Right atrium auricular region (tissue), 2 donors: ENCODE measurements around the gene PEX7. TPM values are rescaled to one million over a fixed set of nuclear protein-coding genes. Genes with fewer than 3 reads are reported as not detected.

Source experiments
- DNase-seq: peaks from one replicate; pipeline ENCODE4 v3.0.0-alpha.2; 2019; ENCODE audit warnings: low spot score
- H3K27ac ChIP-seq, 2 donors: fragments of 200-600 bp; sonication (generic); 1 replicate in 1 of 2; 2 replicates in 1 of 2; pipeline ENCODE4 v1.5.1; 2016 to 2019
- H3K27me3 ChIP-seq, 2 donors: fragments of 200-600 bp; sonication (generic); one replicate each; pipeline versions ENCODE4 v1.5.1 to v1.6.0; 2017 to 2019
- H3K36me3 ChIP-seq: fragments of 200-600 bp; sonication (generic); one replicate; pipeline ENCODE4 v1.5.1; 2016
- H3K4me1 ChIP-seq, 2 donors: fragments of 200-600 bp; sonication (generic); one replicate each; pipeline versions ENCODE4 v1.5.1 to v1.6.0; 2017 to 2019
- H3K4me3 ChIP-seq, 2 donors: fragments of 200-600 bp; sonication (generic); 1 replicate in 1 of 2; 2 replicates in 1 of 2; pipeline ENCODE4 v1.5.1; 2017 to 2019; ENCODE audit warnings: mild to moderate bottlenecking in 1 of 2, moderate library complexity in 1 of 2
- H3K9me3 ChIP-seq, 2 donors: fragments of 200-600 bp; sonication (generic); one replicate each; pipeline ENCODE4 v1.5.1; 2019
- total RNA-seq, 2 donors: library from RNA; depleted of rRNA; stranded (reverse); fragments of >200 nt; gene quantifications; one replicate each; pipeline ENCODE4 v1.1.0, GENCODE V29; 2016
- TF ChIP-seq, protein P1 (sequence below), 2 donors: fragments of 200-600 bp; sonication (generic); IDR thresholded peaks; one replicate each; pipeline ENCODE4 v1.5.1; 2019; ENCODE audit warnings: antibody characterized with exemption in 2 of 2

PEX7 gene
- total RNA-seq, 2 donors from 2014 or later, result 7.2 to 14.5 TPM

DNA sequence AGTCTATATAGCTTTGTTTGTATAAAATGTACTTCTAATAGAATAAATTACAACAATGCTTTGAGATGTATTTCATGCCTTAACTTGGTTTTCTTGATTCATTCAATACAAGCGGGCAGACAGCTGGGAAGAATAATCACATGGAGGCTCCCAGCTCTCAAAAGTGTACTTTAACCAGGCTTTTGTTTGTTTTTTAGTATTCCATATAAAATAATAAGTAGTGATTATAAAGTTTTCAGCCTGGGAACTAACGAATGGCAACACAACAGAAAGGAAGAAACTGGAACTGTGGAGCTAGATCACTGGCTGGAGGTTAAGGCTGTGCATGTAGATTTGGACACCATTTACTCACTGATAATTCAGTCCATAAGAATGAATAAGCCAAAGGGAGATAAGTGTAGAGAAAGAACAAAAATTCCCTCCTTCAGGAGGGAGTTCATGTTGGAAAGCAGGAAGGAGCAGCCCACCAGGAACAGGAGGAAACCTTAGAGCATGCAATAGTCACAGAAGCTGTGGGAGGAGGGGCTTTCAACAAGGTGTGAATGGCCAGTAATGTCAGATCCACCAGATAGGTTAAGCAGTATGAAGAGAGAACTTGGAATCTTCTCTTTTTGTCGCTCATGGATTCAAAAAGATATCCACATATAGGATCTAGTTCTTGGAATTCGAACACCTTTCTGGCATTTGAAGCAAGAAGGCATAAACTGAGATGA is 58.5 kb downstream of the PEX7 start:
- Histone ChIP-seq H3K4me1 (no peaks in the 10 kb centered on the region), H3K9me3 (no peaks in the 10 kb centered on the region), H3K4me3 (no peak overlapping the region), H3K27me3 (no peaks in the 10 kb centered on the region), H3K27ac (no peak overlapping the region), H3K36me3 (no peaks in the 10 kb centered on the region)
- DNase-seq, result no peak
- TF ChIP-seq, protein P1, sequence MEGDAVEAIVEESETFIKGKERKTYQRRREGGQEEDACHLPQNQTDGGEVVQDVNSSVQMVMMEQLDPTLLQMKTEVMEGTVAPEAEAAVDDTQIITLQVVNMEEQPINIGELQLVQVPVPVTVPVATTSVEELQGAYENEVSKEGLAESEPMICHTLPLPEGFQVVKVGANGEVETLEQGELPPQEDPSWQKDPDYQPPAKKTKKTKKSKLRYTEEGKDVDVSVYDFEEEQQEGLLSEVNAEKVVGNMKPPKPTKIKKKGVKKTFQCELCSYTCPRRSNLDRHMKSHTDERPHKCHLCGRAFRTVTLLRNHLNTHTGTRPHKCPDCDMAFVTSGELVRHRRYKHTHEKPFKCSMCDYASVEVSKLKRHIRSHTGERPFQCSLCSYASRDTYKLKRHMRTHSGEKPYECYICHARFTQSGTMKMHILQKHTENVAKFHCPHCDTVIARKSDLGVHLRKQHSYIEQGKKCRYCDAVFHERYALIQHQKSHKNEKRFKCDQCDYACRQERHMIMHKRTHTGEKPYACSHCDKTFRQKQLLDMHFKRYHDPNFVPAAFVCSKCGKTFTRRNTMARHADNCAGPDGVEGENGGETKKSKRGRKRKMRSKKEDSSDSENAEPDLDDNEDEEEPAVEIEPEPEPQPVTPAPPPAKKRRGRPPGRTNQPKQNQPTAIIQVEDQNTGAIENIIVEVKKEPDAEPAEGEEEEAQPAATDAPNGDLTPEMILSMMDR (IDR thresholded peaks at IDR 0.05), result no peak

DNA sequence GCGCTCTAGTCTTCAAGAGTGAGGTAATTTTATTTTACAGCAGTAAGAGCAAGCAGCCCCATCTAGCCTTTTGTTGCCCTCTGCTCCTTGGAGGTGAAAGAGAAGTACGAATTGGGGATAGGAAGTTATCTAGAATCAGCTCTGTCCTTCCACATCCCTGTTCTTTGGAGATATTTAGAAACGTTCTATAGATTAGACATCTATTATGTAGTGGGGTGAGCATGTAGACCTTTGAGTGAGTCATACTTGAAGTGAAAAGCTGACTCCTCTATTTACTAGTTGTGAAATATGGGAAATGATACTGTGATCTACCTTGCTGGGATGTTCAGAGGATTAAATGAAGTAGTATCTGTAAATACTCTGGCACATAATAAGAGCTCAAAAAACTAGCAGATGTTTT is 63.7 kb downstream of the PEX7 start:
- Histone ChIP-seq H3K36me3 (no peaks in the 10 kb centered on the region), H3K9me3 (no peaks in the 10 kb centered on the region), H3K4me1 (no peaks in the 10 kb centered on the region), H3K27ac (no peak overlapping the region), H3K27me3 (no peaks in the 10 kb centered on the region), H3K4me3 (no peak overlapping the region)
- TF ChIP-seq, protein P1 (IDR thresholded peaks at IDR 0.05), result no peak
- no peak for DNase-seq

DNA sequence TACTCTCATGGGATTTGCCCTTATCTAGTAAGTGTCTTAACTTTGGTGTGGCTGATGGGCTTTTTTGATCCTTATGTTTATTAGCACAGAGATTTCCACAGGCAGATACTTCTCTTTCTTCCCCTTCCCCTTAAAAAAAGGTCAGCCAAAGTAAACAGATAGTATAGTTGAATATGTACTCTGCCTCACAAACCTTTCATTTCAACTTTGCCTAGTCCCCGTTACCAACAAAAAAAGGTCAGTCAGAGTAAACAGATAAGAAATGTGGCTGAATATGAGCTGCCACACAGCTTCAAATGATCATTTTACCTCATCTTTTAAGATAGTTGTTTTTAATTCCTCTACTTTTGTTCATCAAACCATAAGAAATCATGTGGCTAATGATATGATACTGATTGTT is 65.6 kb downstream of the PEX7 start:
- TF ChIP-seq, protein P1 (IDR thresholded peaks at IDR 0.05), result no peak
- H3K36me3 ChIP-seq, result no peaks in the 10 kb centered on the region
- no peaks in the 10 kb centered on the region for H3K9me3 ChIP-seq
- H3K27me3 ChIP-seq, result no peaks in the 10 kb centered on the region
- no peak for DNase-seq
- no peaks in the 10 kb centered on the region for H3K4me1 ChIP-seq
- H3K4me3 ChIP-seq, result no peak overlapping the region
- no peak overlapping the region for H3K27ac ChIP-seq

DNA sequence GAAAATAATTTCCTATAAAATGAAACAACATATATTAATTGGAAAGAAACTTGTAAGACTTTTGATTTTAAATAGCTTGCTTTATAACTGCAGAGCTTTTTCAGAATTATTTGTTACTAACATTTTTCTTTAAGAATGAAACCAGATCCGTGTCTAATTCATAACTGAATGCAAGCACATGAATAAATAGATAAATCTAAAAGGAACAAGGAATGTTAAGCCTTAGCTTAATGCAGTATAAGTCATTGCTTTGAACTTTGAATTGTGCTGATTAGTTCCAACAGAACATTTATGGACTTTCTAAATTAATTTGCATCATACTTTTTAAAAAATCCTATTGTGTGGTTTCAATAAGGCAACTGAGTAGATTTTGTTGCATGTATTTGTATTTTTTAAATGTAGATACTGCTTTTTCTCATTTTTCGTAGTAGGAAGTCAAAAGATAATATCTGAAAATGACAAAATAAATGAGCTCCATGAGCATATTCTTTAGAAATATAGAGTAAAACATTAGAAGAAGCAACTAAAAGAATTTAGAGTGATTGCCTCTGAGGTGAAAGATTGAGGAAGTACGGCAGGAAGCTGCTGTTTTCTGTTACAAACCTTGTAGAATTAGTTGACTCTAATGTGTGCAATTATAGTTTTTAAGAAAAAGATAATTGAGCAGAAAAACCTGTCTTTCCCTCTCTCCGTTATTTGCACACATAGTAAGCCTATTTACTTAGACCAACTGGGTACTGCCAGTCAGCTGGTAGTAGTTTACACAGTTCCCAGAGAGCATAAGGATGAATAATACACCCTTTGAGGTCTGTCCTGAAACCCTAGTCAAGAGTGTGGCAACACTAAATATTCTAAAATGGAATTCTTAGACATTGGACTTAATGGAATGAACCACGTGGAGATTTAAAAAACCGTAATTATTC is 67.1 kb downstream of the PEX7 start:
- no peak overlapping the region for H3K27ac ChIP-seq
- no peak for DNase-seq
- H3K4me1 ChIP-seq, result no peaks in the 10 kb centered on the region
- H3K27me3 ChIP-seq, result no peaks in the 10 kb centered on the region
- TF ChIP-seq, protein P1 (IDR thresholded peaks at IDR 0.05), result no peak
- H3K4me3 ChIP-seq, result no peak overlapping the region
- H3K9me3 ChIP-seq, result no peaks in the 10 kb centered on the region
- H3K36me3 ChIP-seq, result no peaks in the 10 kb centered on the region

DNA sequence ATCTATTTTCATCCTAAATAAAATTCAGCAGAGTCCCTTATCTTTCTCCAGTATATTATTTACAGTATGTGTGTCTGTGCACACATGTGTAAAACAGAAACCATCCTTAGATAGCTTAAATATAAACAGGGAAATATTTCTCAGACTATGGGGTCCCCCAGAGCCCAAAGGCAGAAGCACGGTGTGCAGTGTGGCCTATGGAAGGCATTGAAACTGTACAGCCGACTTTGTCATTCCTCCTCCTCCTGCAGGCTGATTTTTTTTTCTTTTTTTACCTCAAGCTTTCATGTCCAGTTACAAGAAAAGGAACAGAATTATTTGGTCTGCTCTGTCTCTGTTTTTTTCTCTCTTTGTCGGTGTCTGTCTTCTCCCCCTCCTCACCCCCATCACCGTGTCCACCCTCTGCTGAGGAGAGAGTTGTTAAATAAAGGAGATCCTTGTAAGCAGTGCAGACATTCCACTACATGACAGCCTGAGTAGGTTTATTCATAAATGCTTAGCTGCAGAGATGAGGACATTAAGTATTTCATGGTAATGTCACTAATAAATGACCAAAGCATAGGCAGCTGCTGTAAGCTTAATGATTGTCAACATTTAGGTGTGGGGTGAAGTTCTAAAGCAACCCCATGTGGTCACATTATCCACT is 67.9 kb downstream of the PEX7 start:
- no peaks in the 10 kb centered on the region for H3K9me3 ChIP-seq
- H3K27me3 ChIP-seq, result no peaks in the 10 kb centered on the region
- TF ChIP-seq, protein P1 (IDR thresholded peaks at IDR 0.05), result no peak
- H3K36me3 ChIP-seq, result no peaks in the 10 kb centered on the region
- no peak overlapping the region for H3K4me3 ChIP-seq
- no peak for DNase-seq
- no peak overlapping the region for H3K27ac ChIP-seq
- H3K4me1 ChIP-seq, result no peaks in the 10 kb centered on the region
